Adipocyte (in vitro differentiated cells): ENCODE data around the gene RNF227.

Experiments used
- DNase-seq: peaks from one replicate; pipeline ENCODE4 v3.0.0-alpha.2; 2015; ENCODE audit warnings: low read depth
- H3K27me3 ChIP-seq: replicated peaks from 2 replicates; pipeline ENCODE4 v1.7.0; 2013; ENCODE audit warnings: mild to moderate bottlenecking, low read length, moderate library complexity; ENCODE audit not compliant: control insufficient read depth, insufficient read depth
- H3K36me3 ChIP-seq: 2 replicates; pipeline ENCODE4 v1.7.0; 2013; ENCODE audit warnings: low read length, mild to moderate bottlenecking, moderate library complexity; ENCODE audit not compliant: control insufficient read depth, insufficient read depth, severe bottlenecking
- H3K4me1 ChIP-seq: 2 replicates; pipeline ENCODE4 v1.7.0; 2013; ENCODE audit warnings: mild to moderate bottlenecking, low read length, moderate library complexity; ENCODE audit not compliant: control insufficient read depth, insufficient read depth
- H3K4me3 ChIP-seq: 2 replicates; pipeline ENCODE4 v1.7.0; 2013; ENCODE audit warnings: mild to moderate bottlenecking, low read length, moderate library complexity
- H3K9ac ChIP-seq: 2 replicates; pipeline ENCODE4 v1.7.0; 2013; ENCODE audit warnings: mild to moderate bottlenecking, low read length, moderate library complexity
- H3K9me3 ChIP-seq: 2 replicates; pipeline ENCODE4 v1.7.0; 2013; ENCODE audit warnings: mild to moderate bottlenecking, low read length, moderate library complexity; ENCODE audit not compliant: control insufficient read depth

RNF227 gene

DNA sequence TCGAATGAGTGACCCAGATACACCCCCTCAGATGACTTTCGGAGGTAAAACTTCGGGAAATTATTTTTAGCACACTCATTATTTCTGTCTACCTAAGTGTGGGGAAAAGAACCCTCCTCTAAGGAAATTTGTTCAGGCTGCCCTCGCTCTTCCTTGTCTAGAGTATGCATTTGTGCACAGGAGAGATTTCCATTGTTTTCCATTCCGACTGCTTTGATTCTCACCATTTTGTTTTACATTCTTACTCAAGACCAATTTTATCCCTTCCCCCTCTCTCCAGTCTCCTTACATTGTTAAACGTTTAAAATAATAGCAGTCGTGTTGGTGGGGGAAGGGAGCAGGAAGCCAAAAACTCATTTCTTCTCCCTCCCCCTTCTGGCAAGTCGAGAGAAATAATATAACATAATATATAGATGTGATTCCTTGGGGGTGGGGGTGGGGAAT, 29.0 kb downstream of the RNF227 start:
- H3K36me3 ChIP-seq, result peaks cover 16% of the 10 kb centered on the region
- no peak for DNase-seq
- H3K27me3 ChIP-seq, result no peaks in the 10 kb centered on the region
- peak overlapping the region; percentile 88 for H3K9ac ChIP-seq
- H3K9me3 ChIP-seq, result no peaks in the 10 kb centered on the region
- peaks cover 37% of the 10 kb centered on the region for H3K4me1 ChIP-seq
- peak overlapping the region; percentile 89 for H3K4me3 ChIP-seq

DNA sequence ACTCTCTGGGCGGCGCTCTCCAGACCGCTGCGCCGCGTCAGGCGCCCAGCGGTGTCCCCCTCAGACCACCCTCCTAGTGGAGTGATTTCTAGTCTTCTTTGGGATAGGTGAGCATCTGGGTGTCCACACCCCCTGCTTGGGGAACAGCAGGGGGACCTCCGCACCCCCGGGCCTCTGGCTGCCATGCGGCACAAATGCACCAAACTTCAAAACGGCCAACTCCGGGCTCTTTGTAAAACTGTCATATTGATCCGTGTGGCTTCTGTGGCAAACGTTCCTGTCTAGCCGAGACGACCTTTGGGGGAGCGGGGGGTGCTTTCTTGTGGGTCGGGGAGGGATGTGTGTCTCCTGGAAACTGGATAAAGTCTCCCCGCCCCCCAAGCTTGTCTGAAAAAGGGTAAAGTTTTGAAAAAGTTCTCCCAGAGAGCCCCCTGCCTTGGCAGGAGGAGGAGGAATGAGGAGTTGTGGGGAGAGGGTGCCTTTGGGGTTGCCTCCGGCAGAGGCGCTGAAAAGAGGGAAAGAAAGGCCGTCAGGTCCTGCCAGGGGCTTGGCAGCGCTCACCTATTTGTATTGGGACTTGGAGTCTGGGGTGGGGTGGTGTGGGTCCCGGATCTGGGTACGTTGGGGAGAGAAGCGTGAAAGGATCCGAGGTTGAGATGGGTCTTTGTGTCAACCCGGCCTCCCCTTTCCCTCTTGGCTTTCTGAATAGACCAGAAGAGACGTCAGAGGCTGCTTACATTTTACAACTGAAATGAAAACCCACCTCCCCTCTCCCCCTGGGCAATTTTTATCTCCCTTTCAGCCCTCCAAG, 29.7 kb downstream of the RNF227 start:
- peaks cover 10% of the 10 kb centered on the region for H3K36me3 ChIP-seq
- no peaks in the 10 kb centered on the region for H3K27me3 ChIP-seq
- peak overlapping the region; percentile 88 for H3K9ac ChIP-seq
- H3K9me3 ChIP-seq, result no peaks in the 10 kb centered on the region
- H3K4me1 ChIP-seq, result peaks cover 37% of the 10 kb centered on the region
- peak overlapping the region; percentile 89 for H3K4me3 ChIP-seq
- peak; percentile 61 for DNase-seq

DNA sequence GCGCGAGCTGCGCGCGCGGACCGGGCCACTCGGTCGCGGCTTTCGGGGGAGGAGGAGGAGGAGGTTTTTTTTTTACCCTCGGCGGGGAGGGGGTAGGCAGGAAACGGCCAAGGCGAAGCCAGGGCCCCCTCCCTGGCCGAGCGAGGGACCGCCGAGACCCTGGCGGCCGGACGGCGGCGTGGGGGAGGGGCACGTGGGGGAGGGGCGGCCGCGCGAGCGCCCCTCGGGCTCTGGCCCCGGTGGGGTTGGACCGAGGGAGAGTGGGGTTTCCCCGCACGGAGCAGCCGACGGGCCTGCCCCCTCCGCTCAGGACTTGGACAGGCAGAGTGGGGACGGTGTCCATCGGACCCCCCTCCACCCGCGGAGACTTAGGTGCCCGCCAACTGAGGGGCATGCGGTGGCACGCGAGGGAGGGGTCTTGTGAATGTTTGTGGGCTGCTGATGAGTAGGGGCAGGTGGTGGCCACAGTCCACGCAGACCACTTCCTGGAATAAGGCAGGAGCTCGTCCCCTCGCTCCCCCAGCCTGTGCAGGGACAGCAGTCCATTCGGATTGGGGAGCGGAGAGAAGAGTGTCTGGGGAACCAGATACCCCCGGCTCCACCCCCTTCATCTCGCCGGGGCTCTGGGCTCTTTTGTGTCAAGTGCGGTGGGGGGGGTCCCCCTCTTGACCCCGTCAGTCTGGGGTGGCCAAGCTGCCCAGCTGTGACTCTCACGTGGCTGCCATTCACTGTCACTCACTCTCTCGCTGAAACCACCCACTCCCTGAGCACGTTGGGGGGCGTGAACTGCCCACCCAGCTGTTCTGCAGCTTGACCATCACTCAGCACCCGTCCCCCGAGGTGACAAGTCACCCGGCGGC, 30.5 kb downstream of the RNF227 start:
- H3K4me3 ChIP-seq, result peak overlapping the region; percentile 89
- H3K9me3 ChIP-seq, result no peaks in the 10 kb centered on the region
- H3K36me3 ChIP-seq, result peaks cover 10% of the 10 kb centered on the region
- DNase-seq, result peak; percentile 61
- peak overlapping the region; percentile 88 for H3K9ac ChIP-seq
- no peaks in the 10 kb centered on the region for H3K27me3 ChIP-seq
- peaks cover 37% of the 10 kb centered on the region for H3K4me1 ChIP-seq

DNA sequence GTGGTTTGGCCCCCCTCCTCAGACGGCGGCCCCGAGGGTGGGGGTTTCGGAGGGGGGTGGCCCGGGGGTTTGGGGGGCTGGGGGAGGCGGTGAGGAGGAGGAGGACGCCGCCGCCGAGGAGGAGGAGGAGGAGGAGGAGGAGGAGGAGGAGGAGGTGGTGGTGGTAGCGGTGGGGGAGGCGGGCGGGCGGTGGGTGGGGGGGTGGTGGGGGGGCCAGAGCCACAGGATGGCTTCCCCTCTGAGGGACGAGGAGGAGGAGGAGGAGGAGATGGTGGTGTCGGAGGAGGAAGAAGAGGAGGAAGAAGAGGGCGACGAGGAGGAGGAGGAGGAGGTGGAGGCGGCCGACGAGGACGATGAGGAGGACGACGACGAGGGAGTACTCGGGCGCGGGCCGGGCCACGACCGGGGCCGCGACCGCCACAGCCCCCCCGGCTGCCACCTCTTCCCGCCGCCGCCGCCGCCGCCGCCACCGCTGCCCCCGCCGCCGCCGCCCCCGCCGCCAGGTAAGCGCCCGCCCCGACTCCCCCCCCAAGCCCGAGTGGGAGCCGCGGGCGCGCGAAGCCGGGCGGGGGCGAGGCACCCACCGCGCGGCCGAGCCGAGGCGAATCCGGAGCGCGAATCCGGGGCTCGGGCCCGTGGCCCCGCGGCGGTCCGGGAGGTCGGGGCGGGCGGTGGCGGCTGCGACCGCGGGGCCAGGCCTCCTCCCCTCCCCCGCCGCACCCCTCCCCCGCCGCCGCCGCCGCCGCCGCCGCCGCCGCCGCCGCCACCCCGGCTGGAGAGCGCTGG, 31.3 kb downstream of the RNF227 start:
- H3K9me3 ChIP-seq, result no peaks in the 10 kb centered on the region
- H3K4me1 ChIP-seq, result peaks cover 32% of the 10 kb centered on the region
- peak overlapping the region; percentile 88 for H3K9ac ChIP-seq
- peak overlapping the region; percentile 89 for H3K4me3 ChIP-seq
- no peaks in the 10 kb centered on the region for H3K27me3 ChIP-seq
- peak; percentile 42 for DNase-seq
- peaks cover 16% of the 10 kb centered on the region for H3K36me3 ChIP-seq

DNA sequence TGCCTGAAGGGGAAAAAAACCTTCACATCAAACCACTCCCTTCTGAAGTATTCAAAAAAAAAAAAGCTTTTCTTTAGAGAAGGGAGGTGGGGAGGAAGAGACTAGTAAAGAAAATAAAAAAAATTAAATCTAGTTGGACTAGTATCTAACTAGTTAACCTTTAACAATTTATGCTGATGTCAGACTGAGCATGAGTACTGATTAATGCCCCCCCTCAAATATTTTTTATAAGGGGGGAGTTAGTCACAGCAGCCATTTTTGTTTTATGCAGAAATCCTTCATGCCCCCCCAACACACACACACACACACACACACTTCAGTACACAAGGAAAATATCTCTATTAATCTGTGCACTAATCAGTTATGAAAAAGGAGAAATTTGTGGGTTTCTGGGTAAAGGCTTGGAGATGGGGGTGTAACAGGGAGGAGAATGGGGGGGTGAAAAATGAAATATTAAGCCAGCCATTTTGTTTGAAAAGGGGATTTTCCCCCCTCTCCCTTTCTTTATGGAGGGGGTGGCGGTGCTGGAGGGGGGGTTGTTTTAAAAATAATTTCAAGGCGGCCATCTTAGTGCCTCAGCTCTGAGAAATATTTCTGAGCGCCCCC, 32.2 kb downstream of the RNF227 start:
- H3K9me3 ChIP-seq, result no peaks in the 10 kb centered on the region
- peak overlapping the region; percentile 77 for H3K4me3 ChIP-seq
- DNase-seq, result peak; percentile 62
- H3K9ac ChIP-seq, result peak overlapping the region; percentile 84
- H3K36me3 ChIP-seq, result peaks cover 19% of the 10 kb centered on the region
- no peaks in the 10 kb centered on the region for H3K27me3 ChIP-seq
- peaks cover 23% of the 10 kb centered on the region for H3K4me1 ChIP-seq

DNA sequence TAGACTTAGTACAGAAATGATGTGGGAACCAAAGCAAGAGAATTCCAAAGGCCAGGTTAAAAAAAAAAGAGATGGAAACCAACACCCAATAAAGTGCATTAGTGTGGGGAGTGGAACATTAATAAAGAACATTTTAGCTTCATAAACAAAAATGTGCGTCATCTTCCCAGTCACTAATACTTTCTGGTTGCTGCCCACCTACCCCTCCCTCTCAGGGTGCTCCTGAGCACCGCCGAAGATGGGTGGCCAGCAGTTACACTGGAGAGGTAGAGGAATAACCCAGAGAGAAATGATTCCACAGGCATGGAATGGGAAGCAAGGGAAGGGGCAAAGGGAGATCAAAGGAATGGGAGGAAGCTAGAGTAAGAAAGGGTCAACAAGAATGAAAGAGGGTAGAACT, 33.5 kb downstream of the RNF227 start:
- Histone ChIP-seq H3K9me3 (no peaks in the 10 kb centered on the region), H3K36me3 (peaks cover 19% of the 10 kb centered on the region), H3K9ac (no peak overlapping the region), H3K27me3 (no peaks in the 10 kb centered on the region), H3K4me1 (peaks cover 12% of the 10 kb centered on the region), H3K4me3 (no peak overlapping the region)
- DNase-seq, result no peak

DNA sequence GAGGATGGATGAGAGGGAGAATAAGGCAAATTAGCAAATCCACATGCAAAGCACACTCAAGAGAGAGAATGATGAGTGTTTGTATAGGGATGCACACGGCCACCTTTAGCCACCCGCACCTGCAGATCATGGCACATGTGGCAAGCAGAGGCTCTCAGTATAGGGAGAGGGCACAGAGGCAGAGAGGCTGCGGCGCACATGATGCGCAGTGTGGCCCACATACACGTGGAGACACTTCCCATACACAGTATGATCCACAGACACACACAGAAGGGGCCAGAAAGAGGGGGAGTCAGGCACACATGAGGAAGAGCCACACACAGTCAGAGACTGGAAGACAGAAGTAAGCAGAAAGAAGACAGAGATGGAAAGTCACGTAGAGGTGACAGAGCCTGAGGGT, 34.0 kb downstream of the RNF227 start:
- Histone ChIP-seq H3K4me1 (peaks cover 8% of the 10 kb centered on the region), H3K36me3 (peaks cover 19% of the 10 kb centered on the region), H3K9ac (no peak overlapping the region), H3K9me3 (no peaks in the 10 kb centered on the region), H3K27me3 (no peaks in the 10 kb centered on the region), H3K4me3 (no peak overlapping the region)
- no peak for DNase-seq

DNA sequence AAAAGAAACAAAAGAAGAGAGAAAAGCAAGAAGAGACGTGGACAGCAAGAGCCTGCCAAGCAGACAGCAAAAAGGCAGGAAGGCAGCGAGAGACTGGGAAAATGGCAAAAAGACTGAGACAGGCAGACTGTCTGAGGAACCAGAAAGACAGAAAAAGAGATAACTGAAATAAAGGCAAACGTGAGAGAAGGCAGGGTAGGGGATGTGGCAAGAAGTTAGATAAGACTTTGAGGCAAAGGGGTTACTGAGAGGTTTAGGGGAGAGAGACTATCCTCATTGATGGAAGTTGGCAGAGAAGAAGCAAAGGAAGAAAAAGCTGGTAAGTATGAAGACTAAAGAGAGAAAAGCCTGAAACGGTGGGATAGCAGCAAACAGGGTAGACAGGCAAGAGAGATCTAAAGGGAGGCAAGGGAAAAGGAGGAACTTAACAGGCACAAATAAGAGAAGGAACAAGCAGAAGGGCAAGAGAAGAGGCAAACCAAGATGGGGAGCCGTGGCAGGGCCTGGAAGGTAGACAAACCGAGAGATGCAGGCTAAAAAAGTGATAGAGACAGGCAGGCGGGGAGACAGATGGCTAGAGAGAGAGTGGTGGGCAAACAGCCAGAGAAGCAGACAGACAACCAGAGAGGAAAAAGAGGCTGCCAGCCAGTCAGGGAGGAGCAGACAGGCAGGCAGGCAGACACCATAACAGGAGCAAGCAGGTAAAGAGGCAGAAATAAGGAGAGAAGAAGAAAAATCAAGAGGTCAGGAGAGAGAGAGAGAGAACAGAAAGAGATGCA, 34.6 kb downstream of the RNF227 start:
- no peaks in the 10 kb centered on the region for H3K9me3 ChIP-seq
- H3K36me3 ChIP-seq, result peaks cover 19% of the 10 kb centered on the region
- no peak overlapping the region for H3K9ac ChIP-seq
- DNase-seq, result no peak
- H3K4me3 ChIP-seq, result no peak overlapping the region
- no peaks in the 10 kb centered on the region for H3K27me3 ChIP-seq
- peaks cover 2% of the 10 kb centered on the region for H3K4me1 ChIP-seq

DNA sequence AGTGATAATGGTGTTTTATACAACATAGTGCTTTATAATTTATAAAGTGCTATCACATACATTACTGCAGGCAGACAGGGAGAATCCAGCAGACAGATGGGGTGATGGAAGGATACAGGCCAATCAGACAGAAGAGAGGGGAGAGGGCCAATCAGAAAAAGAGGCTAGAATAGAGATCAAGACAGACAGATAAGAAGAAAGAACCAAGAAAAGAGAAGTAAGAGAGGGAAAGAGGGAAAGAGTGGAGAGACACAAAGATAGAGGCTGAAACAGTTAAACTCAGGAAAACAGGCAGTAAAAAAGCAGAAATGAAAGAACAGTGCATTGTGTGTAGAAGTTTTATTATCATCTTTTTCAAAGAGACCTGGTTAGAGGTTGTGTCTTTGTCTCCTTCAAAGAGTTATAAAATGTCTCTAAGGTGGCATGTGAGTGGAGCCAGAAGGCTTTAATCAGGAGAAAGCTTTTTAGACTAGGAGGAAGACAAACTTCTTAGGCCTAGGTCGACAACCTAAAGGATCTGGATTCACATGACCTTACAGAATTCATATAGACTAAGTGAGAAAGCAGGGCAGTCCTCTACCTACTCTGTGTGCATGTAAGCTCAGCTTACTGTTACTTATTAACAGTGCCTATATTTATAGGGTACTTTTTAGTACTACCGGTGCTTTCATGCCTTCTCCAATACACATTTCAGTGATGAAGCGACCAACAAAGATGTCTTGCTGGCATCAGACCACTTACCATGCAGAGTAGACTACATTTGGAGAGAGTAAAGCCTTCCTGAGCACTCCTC, 35.8 kb downstream of the RNF227 start:
- DNase-seq, result no peak
- H3K27me3 ChIP-seq, result no peaks in the 10 kb centered on the region
- H3K36me3 ChIP-seq, result peaks cover 19% of the 10 kb centered on the region
- H3K4me3 ChIP-seq, result no peak overlapping the region
- no peaks in the 10 kb centered on the region for H3K9me3 ChIP-seq
- H3K9ac ChIP-seq, result no peak overlapping the region
- H3K4me1 ChIP-seq, result no peaks in the 10 kb centered on the region

DNA sequence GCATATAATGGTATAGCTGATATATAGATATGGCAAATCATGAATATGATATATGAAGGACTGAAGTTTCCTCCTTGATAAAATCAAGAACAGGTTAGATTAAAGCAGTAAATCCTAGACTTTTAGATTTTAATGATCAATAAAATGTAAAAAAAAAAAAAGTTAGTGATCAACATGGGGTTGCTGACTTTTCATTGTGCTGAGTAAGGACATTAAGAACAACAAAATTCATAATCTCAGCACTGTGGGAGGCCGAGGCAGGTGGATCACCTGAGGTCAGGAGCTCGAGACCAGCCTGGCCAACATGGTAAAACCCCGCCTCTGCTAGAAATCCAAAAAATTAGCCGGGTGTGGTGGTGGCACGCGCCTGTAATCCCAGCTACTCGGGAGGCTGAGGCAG, 37.9 kb downstream of the RNF227 start:
- H3K4me1 ChIP-seq, result no peaks in the 10 kb centered on the region
- no peaks in the 10 kb centered on the region for H3K9me3 ChIP-seq
- H3K9ac ChIP-seq, result no peak overlapping the region
- H3K4me3 ChIP-seq, result no peak overlapping the region
- H3K36me3 ChIP-seq, result peaks cover 19% of the 10 kb centered on the region
- DNase-seq, result no peak
- no peaks in the 10 kb centered on the region for H3K27me3 ChIP-seq
